Lung (tissue), 12 donors: ENCODE measurements around the gene CTAG1A. TPM values are rescaled to one million over a fixed set of nuclear protein-coding genes. Genes with fewer than 3 reads are reported as not detected.
A peak's percentile ranks its signal among the peaks of the same experiment; 100 is the strongest.
"Not testable (repeated sequence)": the region's sequence is repeated elsewhere in the genome, so short reads cannot be mapped to it uniquely, and the experiment has no call there.

ENCODE experiments used
- ATAC-seq: fragments of 200-7000 bp; cut with Tn5 transposase; one replicate; pipeline ENCODE4 v1.9.1; 2020; ENCODE audit warnings: moderate number of reproducible peaks; ENCODE audit not compliant: insufficient read depth, low FRiP score
- DNase-seq, 3 donors: peaks; one replicate each; pipeline ENCODE4 v3.0.0-alpha.2; 2013 to 2017
- H3K27ac ChIP-seq, 2 donors: one replicate each; pipeline ENCODE4 v1.5.1; 2013; ENCODE audit warnings: mild to moderate bottlenecking in 2 of 2, moderate library complexity in 2 of 2, control low read depth in 1 of 2, inconsistent platforms in 1 of 2, low read depth in 1 of 2, low read length in 1 of 2
- H3K27me3 ChIP-seq, 3 donors: one replicate each; pipeline ENCODE4 v1.5.1; 2013; ENCODE audit warnings: low read length in 2 of 3; ENCODE audit not compliant: control insufficient read depth in 3 of 3, insufficient read depth in 3 of 3
- H3K36me3 ChIP-seq, 4 donors: one replicate each; pipeline ENCODE4 v1.5.1; 2013; ENCODE audit warnings: low read length in 4 of 4, mild to moderate bottlenecking in 1 of 4, moderate library complexity in 1 of 4; ENCODE audit not compliant: control insufficient read depth in 4 of 4, insufficient read depth in 4 of 4
- H3K4me1 ChIP-seq, 5 donors: one replicate each; pipeline ENCODE4 v1.5.1; 2013; ENCODE audit warnings: low read length in 5 of 5, mild to moderate bottlenecking in 2 of 5, moderate library complexity in 1 of 5; ENCODE audit not compliant: control insufficient read depth in 5 of 5, insufficient read depth in 5 of 5
- H3K4me3 ChIP-seq: one replicate; pipeline ENCODE4 v1.5.1; 2013; ENCODE audit warnings: mild to moderate bottlenecking, control low read depth, moderate library complexity
- H3K9ac ChIP-seq, 2 donors: one replicate each; pipeline ENCODE4 v1.5.1; 2013; ENCODE audit warnings: low read length in 2 of 2, control low read depth in 1 of 2; ENCODE audit not compliant: insufficient read depth in 1 of 2
- H3K9me3 ChIP-seq, 4 donors: one replicate each; pipeline ENCODE4 v1.5.1; 2013; ENCODE audit warnings: low read length in 3 of 4, mild to moderate bottlenecking in 1 of 4, moderate library complexity in 1 of 4; ENCODE audit not compliant: control insufficient read depth in 4 of 4, insufficient read depth in 3 of 4
- CTCF ChIP-seq: IDR thresholded peaks from 2 replicates; pipeline ENCODE4 v1.5.1; 2012; ENCODE audit warnings: mild to moderate bottlenecking; ENCODE audit errors: control extremely low read depth, extremely low read depth
- WGBS, 2 donors: extraction: QIAGEN DNeasy Blood & Tissue Kit; methylation state at CpG; one replicate each; pipeline ENCODE4 v1.1.7; 2013; 5-methylcytosine and 5-hydroxymethylcytosine counted together
- polyA plus RNA-seq, 2 donors: library from polyadenylated mRNA; stranded (reverse); fragments of 200-250 nt; gene quantifications; one replicate each; pipeline ENCODE4 v1.2.1, GENCODE V29; 2013
- total RNA-seq, 2 donors: library from RNA; depleted of rRNA in 1 of 2; stranded (reverse); fragments of >200 nt in 1 of 2; gene quantifications; one replicate each; pipeline ENCODE4 v1.2.1, GENCODE V29; 2014 to 2021
- donor health status: control.
- donor health status: control.
- donor health status: Bipolar disorder and iron deficiency.
- donor health status: healthy.
- donor health status: DM: yes; HTN: yes; CAD: no.

CTAG1A gene
- total and polyA plus RNA-seq, 4 donors = not detected

- no peaks in the 10 kb centered on the region for H3K27me3 ChIP-seq
- TF ChIP-seq CTCF = no peak
- H3K9me3 ChIP-seq = peaks cover 0 to 7% (median 0%) of the 10 kb centered on the region in 4 donors
- DNase-seq = peak; percentile 93 to 94 (median 93)
- peak within 1 kb of the TSS; percentile 46 to 72 for H3K9ac ChIP-seq
- ATAC-seq = peak; percentile 90
- peaks cover 0 to 11% (median 0%) of the 10 kb centered on the region in 5 donors for H3K4me1 ChIP-seq
- H3K36me3 ChIP-seq = peaks cover 0 to 3% (median 1%) of the 10 kb centered on the region in 4 donors
- H3K4me3 ChIP-seq = peak within 1 kb of the TSS; percentile 79
- peak within 1 kb of the TSS; percentile 92 to 93 for H3K27ac ChIP-seq
- WGBS, 2 donors = 1 to 38% methylated on average over 27 to 69 of the region's 69 CpGs
Measured at GRCh38 chrX:154547245-154548027, 37.5 kb upstream of the CTAG1A start, which contains the start of gene IKBKG. IKBKG (plus strand) TSS chrX:154547620; CDS start chrX:154552003, 4,383 bp downstream.

- Histone ChIP-seq H3K36me3 (peaks cover 0 to 5% (median 1%) of the 10 kb centered on the region in 4 donors), H3K9ac (peak overlapping the region; percentile 46 to 72), H3K27me3 (no peaks in the 10 kb centered on the region), H3K27ac (peak overlapping the region; percentile 92 to 93), H3K4me1 (peaks cover 0 to 11% (median 0%) of the 10 kb centered on the region in 5 donors), H3K4me3 (peak overlapping the region; percentile 79), H3K9me3 (peaks cover 0 to 7% (median 0%) of the 10 kb centered on the region in 4 donors)
- ATAC-seq (no peak), DNase-seq (no peak)
- no peak for TF ChIP-seq CTCF
- WGBS, 2 donors = 0 to 42% methylated on average over 9 of the region's 9 CpGs
Measured at GRCh38 chrX:154548028-154548316, 37.0 kb upstream of the CTAG1A start.

GRCh38 chrX:154549766-154550165 lies 35.2 kb upstream of the CTAG1A start:
- H3K27me3 ChIP-seq = no peaks in the 10 kb centered on the region
- H3K9ac ChIP-seq = no peak overlapping the region
- ATAC-seq (no peak), DNase-seq (no peak)
- H3K27ac ChIP-seq = no peak overlapping the region
- H3K4me1 ChIP-seq = peaks cover 0 to 11% (median 0%) of the 10 kb centered on the region in 5 donors
- peaks cover 0 to 7% (median 0%) of the 10 kb centered on the region in 4 donors for H3K9me3 ChIP-seq
- WGBS, 2 donors = 87 to 89% methylated on average over 1 of the region's 1 CpG
- peaks cover 0 to 7% (median 2%) of the 10 kb centered on the region in 4 donors for H3K36me3 ChIP-seq
- TF ChIP-seq CTCF = no peak
- no peak overlapping the region for H3K4me3 ChIP-seq

- not testable (repeated sequence) for ATAC-seq, H3K9me3 ChIP-seq, DNase-seq, H3K4me3 ChIP-seq, H3K36me3 ChIP-seq, H3K9ac ChIP-seq, H3K27ac ChIP-seq, H3K4me1 ChIP-seq, H3K27me3 ChIP-seq
- WGBS, 2 donors = 57 to 85% methylated on average over 7 to 12 of the region's 18 CpGs
Measured at GRCh38 chrX:154552112-154552806, 32.7 kb upstream of the CTAG1A start.

GRCh38 chrX:154558060-154558690 lies 26.8 kb upstream of the CTAG1A start:
- not testable (repeated sequence) for ATAC-seq, DNase-seq, H3K4me3 ChIP-seq, H3K4me1 ChIP-seq, H3K27me3 ChIP-seq, H3K36me3 ChIP-seq, H3K27ac ChIP-seq, H3K9me3 ChIP-seq, H3K9ac ChIP-seq
- WGBS, 2 donors = 87 to 91% methylated on average over 4 to 5 of the region's 24 CpGs
